ENCODE results near the gene C20orf96. TPM values are rescaled to one million over a fixed set of nuclear protein-coding genes. Genes with fewer than 3 reads are reported as not detected.

C20orf96 gene
- total and polyA plus RNA-seq, 12 donors = 2.7 to 20.2 (median 6.3) TPM

GRCh38 chr20:325889-326644 lies 35.5 kb upstream of the C20orf96 start:
- Histone ChIP-seq H3K4me3 (peak overlapping the region in 3 of 4 donors; percentile 37 to 83 (median 42)), H3K4me1 (replicated peaks in 1 of 2) (peaks cover 20 to 33% of the 10 kb centered on the region in 2 donors), H3K9me3 (replicated peaks in 1 of 3) (no peaks in the 10 kb centered on the region), H3K36me3 (replicated peaks in 1 of 2) (no peaks in the 10 kb centered on the region), H3K27ac (peak overlapping the region; percentile 72 to 99 (median 94)), H3K27me3 (no peaks in the 10 kb centered on the region)
- intact Hi-C loops (cut with DNase I) = no loop called here
- peak; percentile 71 to 88 (median 74) for DNase-seq
- peak in 1 of 2 donors; percentile 4 for TF ChIP-seq POLR2A (IDR thresholded peaks at IDR 0.05)
- TF ChIP-seq CTCF (IDR thresholded peaks at IDR 0.05) = no peak
- WGBS, 4 donors = 0% methylated on average over 101 to 103 of the region's 103 CpGs; no CpG with 5 or more reads in 2 of the 4 donors

- TF ChIP-seq POLR2A (IDR thresholded peaks at IDR 0.05) = peak; percentile 66 to 70
- TF ChIP-seq CTCF (IDR thresholded peaks at IDR 0.05) = no peak
- intact Hi-C loops (cut with DNase I) = no loop called here
- DNase-seq = peak; percentile 96 to 98 (median 98)
- no peaks in the 10 kb centered on the region for H3K9me3 ChIP-seq (replicated peaks in 1 of 3)
- WGBS, 4 donors = 0 to 1% (median 1%) methylated on average over 9 to 93 of the region's 106 CpGs
- H3K4me1 ChIP-seq (replicated peaks in 1 of 2) = peaks cover 20 to 25% of the 10 kb centered on the region in 2 donors
- H3K27ac ChIP-seq = peak within 1 kb of the TSS; percentile 84 to 99 (median 94)
- peak within 1 kb of the TSS in 3 of 4 donors; percentile 51 to 83 (median 68) for H3K4me3 ChIP-seq
- no peaks in the 10 kb centered on the region for H3K36me3 ChIP-seq (replicated peaks in 1 of 2)
- H3K27me3 ChIP-seq = no peaks in the 10 kb centered on the region
Measured at GRCh38 chr20:325045-325888, 34.7 kb upstream of the C20orf96 start, which contains the start of gene SOX12. Gene SOX12, plus strand, starts transcription at chr20:325552. Its CDS starts 373 bp downstream, at chr20:325925.

GRCh38 chr20:324177-325044 lies 33.9 kb upstream of the C20orf96 start:
- peak; percentile 88 to 94 (median 92) for DNase-seq
- intact Hi-C loops (cut with DNase I) = no loop called here
- peaks cover 19% of the 10 kb centered on the region in 2 donors for H3K4me1 ChIP-seq (replicated peaks in 1 of 2)
- H3K36me3 ChIP-seq (replicated peaks in 1 of 2) = no peaks in the 10 kb centered on the region
- peak overlapping the region in 3 of 4 donors; percentile 51 to 83 (median 68) for H3K4me3 ChIP-seq
- H3K27ac ChIP-seq = peak overlapping the region; percentile 84 to 99 (median 94)
- peak in 1 of 2 donors; percentile 70 for TF ChIP-seq POLR2A (IDR thresholded peaks at IDR 0.05)
- peak; percentile 21 to 55 (median 44) for TF ChIP-seq CTCF (IDR thresholded peaks at IDR 0.05)
- H3K27me3 ChIP-seq = no peaks in the 10 kb centered on the region
- 0 to 1% (median 1%) methylated on average over 14 to 69 of the region's 69 CpGs for WGBS, 4 donors
- no peaks in the 10 kb centered on the region for H3K9me3 ChIP-seq (replicated peaks in 1 of 3)

Data from adrenal gland (tissue), 12 donors.